Glutamatergic neuron (in vitro differentiated cells): ENCODE measurements around the gene FCHO1. TPM values are rescaled to one million over a fixed set of nuclear protein-coding genes. Genes with fewer than 3 reads are reported as not detected.

ENCODE experiments used
- DNase-seq: peaks from one replicate; pipeline ENCODE4 v3.0.0; 2022
- H3K27ac Mint-ChIP-seq: one replicate; pipeline ENCODE4 v1.8.0; 2020; ENCODE audit warnings: mild to moderate bottlenecking, mixed read lengths, inconsistent platforms; ENCODE audit not compliant: unreplicated experiment
- H3K27me3 Mint-ChIP-seq: one replicate; pipeline ENCODE4 v1.8.0; 2020; ENCODE audit warnings: mild to moderate bottlenecking, moderate library complexity, mixed read lengths, inconsistent platforms; ENCODE audit not compliant: unreplicated experiment
- H3K36me3 Mint-ChIP-seq: one replicate; pipeline ENCODE4 v1.8.0; 2020; ENCODE audit warnings: mild to moderate bottlenecking, mixed read lengths, inconsistent platforms; ENCODE audit not compliant: unreplicated experiment
- H3K4me1 Mint-ChIP-seq: one replicate; pipeline ENCODE4 v1.8.0; 2020; ENCODE audit warnings: mild to moderate bottlenecking, low read depth, mixed read lengths, inconsistent platforms; ENCODE audit not compliant: unreplicated experiment
- H3K4me3 Mint-ChIP-seq: one replicate; pipeline ENCODE4 v1.8.0; 2020; ENCODE audit warnings: mild to moderate bottlenecking, mixed read lengths, inconsistent platforms; ENCODE audit not compliant: unreplicated experiment
- H3K9me3 Mint-ChIP-seq: one replicate; pipeline ENCODE4 v1.8.0; 2020; ENCODE audit warnings: mild to moderate bottlenecking, moderate library complexity, mixed read lengths, inconsistent platforms; ENCODE audit not compliant: unreplicated experiment
- CTCF ChIP-seq: fragments of 200-600 bp; sonication (generic); IDR thresholded peaks from one replicate; pipeline ENCODE4 v1.5.0; 2021; ENCODE audit not compliant: partially characterized antibody, unreplicated experiment
- total RNA-seq: library from RNA; stranded (reverse); fragmentation: NEBNext Ultra II Directional; extraction: Animal tissue kit (Norgen Biotek cat#: 25700); gene quantifications from one replicate; pipeline ENCODE4 v1.2.1, GENCODE V29; 2021; ENCODE audit not compliant: unreplicated experiment

Gene FCHO1
- total RNA-seq, 1 donor from 2014 or later = 45.2 TPM

GRCh38 chr19:17803264-17803896, 52.1 kb downstream of the FCHO1 start:
- Mint-ChIP-seq H3K27ac (no peak overlapping the region), H3K27me3 (peaks cover 3% of the 10 kb centered on the region), H3K36me3 (no peaks in the 10 kb centered on the region), H3K4me1 (no peaks in the 10 kb centered on the region), H3K4me3 (no peak overlapping the region), H3K9me3 (no peaks in the 10 kb centered on the region)
- TF ChIP-seq CTCF = no peak
- no peak for DNase-seq

GRCh38 chr19:17805427-17805826, 54.1 kb downstream of the FCHO1 start:
- TF ChIP-seq CTCF = no peak
- Mint-ChIP-seq H3K27ac (no peak overlapping the region), H3K4me1 (no peaks in the 10 kb centered on the region), H3K9me3 (peaks cover 2% of the 10 kb centered on the region), H3K36me3 (no peaks in the 10 kb centered on the region), H3K4me3 (no peak overlapping the region), H3K27me3 (peaks cover 4% of the 10 kb centered on the region)
- DNase-seq = no peak

- Mint-ChIP-seq H3K27me3 (peaks cover 4% of the 10 kb centered on the region), H3K4me3 (no peak overlapping the region), H3K9me3 (peaks cover 3% of the 10 kb centered on the region), H3K4me1 (no peaks in the 10 kb centered on the region), H3K27ac (no peak overlapping the region), H3K36me3 (no peaks in the 10 kb centered on the region)
- DNase-seq = no peak
- TF ChIP-seq CTCF = no peak
Observed at GRCh38 chr19:17806945-17807344, 55.7 kb downstream of the FCHO1 start.

GRCh38 chr19:17807731-17808316, 56.5 kb downstream of the FCHO1 start:
- no peaks in the 10 kb centered on the region for H3K4me1 Mint-ChIP-seq
- H3K9me3 Mint-ChIP-seq = peaks cover 3% of the 10 kb centered on the region
- H3K27me3 Mint-ChIP-seq = peaks cover 4% of the 10 kb centered on the region
- no peak for TF ChIP-seq CTCF
- H3K36me3 Mint-ChIP-seq = no peaks in the 10 kb centered on the region
- no peak for DNase-seq
- H3K27ac Mint-ChIP-seq = no peak overlapping the region
- H3K4me3 Mint-ChIP-seq = no peak overlapping the region

GRCh38 chr19:17811103-17811502, 59.8 kb downstream of the FCHO1 start:
- no peak for TF ChIP-seq CTCF

More at GRCh38 chr19:17811103-17811502, 59.8 kb downstream of the FCHO1 start:
- DNase-seq = no peak
- Mint-ChIP-seq H3K4me3 (no peak overlapping the region), H3K9me3 (peaks cover 3% of the 10 kb centered on the region), H3K36me3 (no peaks in the 10 kb centered on the region), H3K27me3 (peaks cover 1% of the 10 kb centered on the region), H3K27ac (no peak overlapping the region), H3K4me1 (no peaks in the 10 kb centered on the region)
